ENCODE data around the gene INPP5J.

Gene INPP5J

DNA sequence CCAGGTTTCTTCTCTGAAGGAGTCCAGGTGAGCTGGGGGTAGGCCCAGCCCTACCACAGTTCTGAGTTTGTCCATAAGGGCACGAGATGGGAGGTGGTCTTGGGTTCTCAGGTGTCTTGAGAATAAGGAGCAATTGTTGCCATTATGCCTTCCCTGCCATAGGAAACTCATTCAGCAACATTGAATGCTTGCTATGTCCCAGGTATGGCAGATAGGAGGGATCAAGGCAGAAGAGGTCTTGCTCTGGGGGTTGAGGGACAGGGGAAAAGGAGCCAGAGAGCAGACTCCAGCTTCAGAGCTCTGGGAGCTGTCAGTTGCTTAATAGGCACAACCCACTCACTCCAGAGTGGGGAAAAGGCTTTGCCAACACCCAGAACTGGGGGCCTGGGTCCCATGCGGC, 19.7 kb upstream of the INPP5J start:
- no peak for TF ChIP-seq POLR2A (IDR thresholded peaks at IDR 0.05; ENCODE audit: extremely low read depth, insufficient read length)
- TF ChIP-seq, protein P1, sequence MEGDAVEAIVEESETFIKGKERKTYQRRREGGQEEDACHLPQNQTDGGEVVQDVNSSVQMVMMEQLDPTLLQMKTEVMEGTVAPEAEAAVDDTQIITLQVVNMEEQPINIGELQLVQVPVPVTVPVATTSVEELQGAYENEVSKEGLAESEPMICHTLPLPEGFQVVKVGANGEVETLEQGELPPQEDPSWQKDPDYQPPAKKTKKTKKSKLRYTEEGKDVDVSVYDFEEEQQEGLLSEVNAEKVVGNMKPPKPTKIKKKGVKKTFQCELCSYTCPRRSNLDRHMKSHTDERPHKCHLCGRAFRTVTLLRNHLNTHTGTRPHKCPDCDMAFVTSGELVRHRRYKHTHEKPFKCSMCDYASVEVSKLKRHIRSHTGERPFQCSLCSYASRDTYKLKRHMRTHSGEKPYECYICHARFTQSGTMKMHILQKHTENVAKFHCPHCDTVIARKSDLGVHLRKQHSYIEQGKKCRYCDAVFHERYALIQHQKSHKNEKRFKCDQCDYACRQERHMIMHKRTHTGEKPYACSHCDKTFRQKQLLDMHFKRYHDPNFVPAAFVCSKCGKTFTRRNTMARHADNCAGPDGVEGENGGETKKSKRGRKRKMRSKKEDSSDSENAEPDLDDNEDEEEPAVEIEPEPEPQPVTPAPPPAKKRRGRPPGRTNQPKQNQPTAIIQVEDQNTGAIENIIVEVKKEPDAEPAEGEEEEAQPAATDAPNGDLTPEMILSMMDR (IDR thresholded peaks at IDR 0.05; ENCODE audit: low read depth, low read length), result no peak
- no peak for TF ChIP-seq MYC (IDR thresholded peaks at IDR 0.05; ENCODE audit: low read depth, low read length)
- TF ChIP-seq, protein P2, sequence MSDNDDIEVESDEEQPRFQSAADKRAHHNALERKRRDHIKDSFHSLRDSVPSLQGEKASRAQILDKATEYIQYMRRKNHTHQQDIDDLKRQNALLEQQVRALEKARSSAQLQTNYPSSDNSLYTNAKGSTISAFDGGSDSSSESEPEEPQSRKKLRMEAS (IDR thresholded peaks at IDR 0.05; ENCODE audit: low read depth, low read length), result no peak
- no peak for DNase-seq (ENCODE audit: low read depth)
- no peak overlapping the region for H3K4me3 ChIP-seq (ENCODE audit: low read depth, low read length)

DNA sequence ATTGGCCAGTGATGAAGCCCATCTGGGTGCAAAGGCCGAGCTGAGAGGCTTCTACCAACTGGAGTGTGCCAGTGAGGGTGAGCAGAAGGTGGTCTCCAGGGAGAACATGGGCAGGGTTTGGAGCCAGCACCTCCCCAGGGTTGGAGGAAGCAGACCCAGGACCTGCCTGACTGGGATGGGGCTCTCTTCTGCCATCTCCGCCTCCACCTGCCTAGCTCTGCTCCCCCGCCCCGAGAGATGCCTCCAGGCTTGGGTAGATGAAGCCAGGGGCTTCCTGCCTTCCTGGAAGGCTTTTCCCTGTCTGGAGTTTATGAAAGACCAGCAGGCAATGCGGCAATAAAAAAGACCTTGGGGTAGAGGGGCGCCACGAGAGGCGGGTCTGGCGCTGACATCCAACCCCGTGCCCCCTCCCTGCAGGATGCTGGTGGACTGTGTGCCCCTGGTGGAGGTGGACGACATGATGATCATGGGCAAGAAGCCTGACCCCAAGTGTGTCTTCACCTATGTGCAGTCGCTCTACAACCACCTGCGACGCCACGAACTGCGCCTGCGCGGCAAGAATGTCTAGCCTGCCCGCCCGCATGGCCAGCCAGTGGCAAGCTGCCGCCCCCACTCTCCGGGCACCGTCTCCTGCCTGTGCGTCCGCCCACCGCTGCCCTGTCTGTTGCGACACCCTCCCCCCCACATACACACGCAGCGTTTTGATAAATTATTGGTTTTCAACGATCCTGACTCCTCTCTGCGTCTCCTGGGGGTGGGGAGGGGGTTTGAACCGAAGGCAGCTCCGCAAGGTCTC, 18.7 kb upstream of the INPP5J start:
- TF ChIP-seq MYC (IDR thresholded peaks at IDR 0.05; ENCODE audit: low read depth, low read length) (no peak), POLR2A (IDR thresholded peaks at IDR 0.05; ENCODE audit: extremely low read depth, insufficient read length) (no peak)
- TF ChIP-seq, protein P1 (IDR thresholded peaks at IDR 0.05; ENCODE audit: low read depth, low read length), result no peak
- TF ChIP-seq, protein P2 (IDR thresholded peaks at IDR 0.05; ENCODE audit: low read depth, low read length), result no peak
- no peak overlapping the region for H3K4me3 ChIP-seq (ENCODE audit: low read depth, low read length)
- no peak for DNase-seq (ENCODE audit: low read depth)

DNA sequence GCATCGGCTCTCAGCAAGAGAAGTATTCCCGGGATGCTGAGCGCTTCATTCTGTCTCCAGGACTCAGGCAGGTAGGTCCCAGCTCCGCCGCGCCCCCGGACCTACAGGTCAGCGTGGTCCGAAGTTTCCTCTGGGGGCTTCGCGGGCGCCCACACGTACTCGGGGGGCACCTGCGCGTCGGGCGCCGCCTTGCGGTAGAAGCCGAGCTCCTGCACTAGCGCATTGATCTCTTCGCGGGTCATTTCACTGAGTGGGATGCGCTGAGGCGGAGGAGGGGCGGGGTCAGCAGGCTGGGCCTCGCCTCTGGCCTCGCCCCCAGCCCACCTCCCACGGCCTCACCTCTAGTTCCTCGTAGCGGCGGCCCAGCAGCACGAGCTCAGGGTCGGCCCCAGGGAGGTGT, 17.9 kb upstream of the INPP5J start:
- H3K4me3 ChIP-seq (ENCODE audit: low read depth, low read length), result no peak overlapping the region
- TF ChIP-seq, protein P1 (IDR thresholded peaks at IDR 0.05; ENCODE audit: low read depth, low read length), result no peak
- TF ChIP-seq, protein P2 (IDR thresholded peaks at IDR 0.05; ENCODE audit: low read depth, low read length), result no peak
- no peak for DNase-seq (ENCODE audit: low read depth)

DNA sequence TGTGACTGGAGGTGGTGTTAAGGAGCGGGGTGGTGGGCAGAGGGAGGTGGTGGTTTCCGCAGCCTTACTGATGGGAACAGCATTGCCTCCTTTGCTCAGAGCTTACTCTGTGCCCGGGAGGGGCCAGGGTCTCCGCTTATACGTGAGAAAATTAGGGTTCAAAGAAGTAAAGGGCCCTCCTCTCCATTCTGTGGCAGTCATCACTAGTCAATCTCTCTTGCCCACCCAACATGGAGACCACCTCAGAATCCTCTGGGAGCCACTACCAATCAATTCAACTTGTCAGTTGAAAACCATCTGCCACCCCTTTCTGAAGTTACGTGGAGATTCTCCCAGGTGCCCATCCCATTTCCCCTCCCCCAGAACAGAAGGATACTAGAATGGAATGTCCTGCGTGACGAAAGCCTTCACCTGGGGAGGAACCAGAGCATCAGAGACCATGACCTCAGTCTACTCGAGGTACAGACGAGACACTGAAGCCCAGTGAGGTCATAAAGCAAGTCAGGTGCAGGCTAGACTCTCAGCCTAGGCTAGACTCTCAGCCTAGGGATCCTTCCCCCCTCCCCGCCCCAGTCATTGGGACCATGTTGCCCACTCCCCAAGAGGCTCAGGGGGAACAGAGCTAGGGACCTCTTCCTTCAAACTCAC, 17.4 kb upstream of the INPP5J start:
- no peak for DNase-seq (ENCODE audit: low read depth)
- H3K4me3 ChIP-seq (ENCODE audit: low read depth, low read length), result no peak overlapping the region
- TF ChIP-seq, protein P1 (IDR thresholded peaks at IDR 0.05; ENCODE audit: low read depth, low read length), result no peak
- TF ChIP-seq MYC (IDR thresholded peaks at IDR 0.05; ENCODE audit: low read depth, low read length) (no peak), POLR2A (IDR thresholded peaks at IDR 0.05; ENCODE audit: extremely low read depth, insufficient read length) (no peak)
- TF ChIP-seq, protein P2 (IDR thresholded peaks at IDR 0.05; ENCODE audit: low read depth, low read length), result no peak

DNA sequence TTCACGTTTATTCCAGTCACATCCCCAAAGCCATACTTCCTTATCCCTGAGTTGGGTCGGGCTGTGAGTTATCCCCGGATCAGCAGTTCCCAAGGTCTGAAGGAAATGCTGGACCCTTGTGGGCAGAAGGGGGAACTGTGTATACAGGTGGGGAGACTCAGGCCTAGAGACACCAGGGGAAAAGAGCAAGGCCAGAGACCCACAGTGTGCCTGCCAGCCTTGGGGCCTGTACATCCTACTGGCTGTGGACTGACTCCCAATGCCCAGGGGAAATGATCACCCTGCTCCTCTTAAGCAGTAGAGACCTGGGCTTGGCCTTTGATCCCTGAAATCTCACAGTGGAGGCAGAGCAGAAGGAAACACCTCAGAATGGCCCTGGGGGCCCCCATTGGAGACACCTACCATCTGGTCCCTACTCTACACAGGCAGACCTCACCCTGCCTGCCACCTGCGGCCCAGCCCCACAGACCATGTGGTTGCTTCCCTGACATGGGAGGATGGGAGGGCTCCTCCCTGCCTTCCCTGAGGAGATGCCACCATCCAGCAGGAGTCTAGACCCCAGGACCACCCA, 16.7 kb upstream of the INPP5J start:
- H3K4me3 ChIP-seq (ENCODE audit: low read depth, low read length), result no peak overlapping the region

DNA sequence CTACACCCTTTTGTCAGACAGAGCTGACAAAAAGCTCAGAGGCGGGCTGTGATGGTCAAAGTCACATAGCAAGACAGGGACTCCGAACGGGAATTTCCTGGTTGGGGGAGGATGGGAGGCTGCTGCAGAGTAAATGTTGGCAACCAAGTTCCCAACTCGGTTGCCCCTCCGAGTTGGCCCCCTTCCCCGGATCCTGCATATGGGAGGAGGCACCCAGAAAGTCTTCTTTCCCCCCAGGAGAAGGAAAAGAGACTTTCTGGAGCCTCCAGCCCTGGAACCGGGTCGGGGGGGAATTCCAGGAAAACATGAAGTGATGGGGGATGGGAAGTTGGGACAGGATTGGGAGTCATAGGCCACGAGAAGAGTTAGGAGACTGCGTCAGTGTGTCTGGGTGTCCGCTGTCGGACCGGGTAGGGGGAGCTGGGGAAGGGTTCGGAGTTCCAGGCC, 16.0 kb upstream of the INPP5J start:
- no peak for DNase-seq (ENCODE audit: low read depth)
- H3K4me3 ChIP-seq (ENCODE audit: low read depth, low read length), result no peak overlapping the region
- no peak for TF ChIP-seq POLR2A (IDR thresholded peaks at IDR 0.05; ENCODE audit: extremely low read depth, insufficient read length)
- no peak for TF ChIP-seq MYC (IDR thresholded peaks at IDR 0.05; ENCODE audit: low read depth, low read length)
- TF ChIP-seq, protein P2 (IDR thresholded peaks at IDR 0.05; ENCODE audit: low read depth, low read length), result no peak
- TF ChIP-seq, protein P1 (IDR thresholded peaks at IDR 0.05; ENCODE audit: low read depth, low read length), result no peak

More for the DNA sequence above, 16.7 kb upstream of the INPP5J start:
- no peak for TF ChIP-seq MYC (IDR thresholded peaks at IDR 0.05; ENCODE audit: low read depth, low read length)
- DNase-seq (ENCODE audit: low read depth), result no peak
